Esophagus squamous epithelium (tissue), 4 donors: Measurements from ENCODE around the gene CNIH2.
"Not testable (repeated sequence)": the region's sequence is repeated elsewhere in the genome, so short reads cannot be mapped to it uniquely, and the experiment has no call there.

Source experiments
- CTCF ChIP-seq, 6 experiments: fragments of 450-650 bp in 4 of 6; fragments of 200-600 bp in 2 of 6; sonication (generic) in 2 of 6; IDR thresholded peaks; one replicate each; pipeline ENCODE4 v1.5.1; 2016 to 2019; ENCODE audit warnings: antibody characterized with exemption in 6 of 6, mild to moderate bottlenecking in 4 of 6, moderate library complexity in 4 of 6
- POLR2A ChIP-seq, 4 donors: fragments of 450-650 bp; IDR thresholded peaks; one replicate each; pipeline ENCODE4 v1.6.1; 2017; ENCODE audit warnings: antibody characterized with exemption in 4 of 4, mild to moderate bottlenecking in 4 of 4, moderate library complexity in 3 of 4

GRCh38 chr11:66253081-66253480 is 24.9 kb upstream of the CNIH2 start:
- not testable (repeated sequence) for TF ChIP-seq POLR2A, CTCF (IDR thresholded peaks at IDR 0.05)
